ENCODE results near the gene MYD88.
"Not testable (repeated sequence)": the region's sequence is repeated elsewhere in the genome, so short reads cannot be mapped to it uniquely, and the experiment has no call there.

The MYD88 gene

DNA sequence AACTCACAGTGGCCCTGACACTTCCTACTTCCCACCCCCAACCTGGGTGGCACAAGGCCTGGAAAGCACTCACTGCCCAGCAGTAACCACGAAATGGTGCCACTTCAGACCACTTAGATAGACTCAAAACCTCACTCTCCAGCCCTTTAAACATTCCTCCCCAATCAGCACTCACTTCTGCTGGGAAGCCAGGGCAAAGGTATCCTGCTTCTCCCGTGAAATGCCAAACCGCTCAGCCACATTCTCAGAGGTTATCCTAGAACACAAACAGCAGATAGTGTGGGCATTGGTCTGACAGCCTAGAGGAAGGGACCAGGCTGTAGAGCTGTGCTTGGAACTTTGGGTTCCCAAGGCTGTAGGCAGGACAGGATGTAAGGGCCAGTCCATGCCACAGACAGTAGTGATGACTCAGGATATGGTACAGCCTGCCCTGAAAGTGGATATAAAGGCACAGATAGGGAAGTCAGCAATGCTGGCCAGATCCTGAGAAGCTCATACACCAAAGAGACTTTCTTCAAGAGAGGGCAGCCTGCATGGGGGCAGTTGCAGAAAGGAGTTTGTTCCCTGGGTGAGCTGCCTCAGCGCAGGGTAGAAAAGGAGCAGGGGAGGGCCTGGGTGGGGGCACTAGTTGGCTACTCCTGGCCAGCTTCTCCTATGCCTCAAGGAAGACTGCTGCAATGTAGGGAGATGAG is 10.7 kb upstream of the MYD88 start:
- DNase-seq, result no peak

DNA sequence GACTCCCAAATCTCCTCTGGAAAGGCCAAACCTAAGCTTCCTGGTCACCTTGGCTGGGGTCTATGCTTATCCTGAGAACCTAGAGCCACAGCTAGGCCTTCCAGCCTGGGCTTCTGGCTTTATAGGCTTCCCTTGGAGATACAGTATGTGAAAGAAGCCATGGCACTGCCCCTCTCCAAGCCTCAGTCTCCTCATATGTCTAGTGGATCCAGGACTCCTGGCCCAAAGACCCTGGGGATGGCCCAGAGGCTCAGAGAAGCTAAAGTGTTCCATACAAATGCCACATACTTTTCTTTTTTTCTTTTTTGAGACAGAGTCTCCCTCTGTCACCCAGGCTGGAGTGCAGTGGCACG is 10.2 kb upstream of the MYD88 start:
- DNase-seq, result no peak

DNA sequence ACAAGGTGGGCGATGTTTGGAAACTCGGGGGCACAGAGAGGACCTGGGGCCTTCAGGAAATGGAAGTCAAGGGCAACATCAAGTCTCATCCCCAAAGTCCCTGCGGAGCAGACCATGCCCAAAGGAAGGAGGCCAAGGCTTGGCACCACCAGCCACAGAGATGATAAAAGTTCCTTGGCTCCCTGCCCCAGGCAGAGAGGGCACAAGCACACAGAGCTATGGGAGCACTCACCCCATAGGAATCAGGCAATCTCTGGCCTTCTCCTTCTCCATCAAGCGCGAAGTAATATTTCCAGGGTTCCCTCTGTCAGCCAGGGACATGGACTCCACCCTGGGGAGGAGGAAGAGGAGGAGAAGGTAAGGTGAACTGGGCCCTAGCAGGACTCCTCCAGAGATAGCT is 9.4 kb upstream of the MYD88 start:
- no peak for DNase-seq

DNA sequence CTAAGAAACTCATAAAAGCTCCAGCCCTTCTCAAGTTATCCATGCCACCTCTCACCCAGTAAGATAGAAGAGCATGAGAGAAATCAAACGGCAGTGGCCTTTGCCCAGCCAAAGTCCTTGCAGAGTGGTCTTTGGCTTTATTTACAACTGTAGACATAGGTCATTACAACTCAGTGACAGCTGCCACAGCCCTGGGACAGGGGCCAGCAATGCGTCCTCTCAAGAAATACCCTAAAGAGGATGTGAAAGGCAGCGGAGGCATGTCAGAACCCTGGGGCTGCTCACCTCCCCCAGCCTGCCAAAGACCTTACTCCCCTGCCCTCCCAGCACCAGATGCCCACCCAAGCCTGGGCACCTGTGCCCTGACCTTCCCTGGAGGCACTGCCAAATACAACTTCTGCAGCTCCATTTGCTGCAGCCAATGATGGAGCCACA is 7.8 kb upstream of the MYD88 start:
- DNase-seq, result no peak

- no peak for DNase-seq
Measured at GRCh38 chr3:38131621-38132369, 6.7 kb upstream of the MYD88 start.

GRCh38 chr3:38133209-38133556 is 5.3 kb upstream of the MYD88 start:
- no peak for DNase-seq

- no peak for DNase-seq
Measured at GRCh38 chr3:38133557-38134405, 4.7 kb upstream of the MYD88 start.

DNA sequence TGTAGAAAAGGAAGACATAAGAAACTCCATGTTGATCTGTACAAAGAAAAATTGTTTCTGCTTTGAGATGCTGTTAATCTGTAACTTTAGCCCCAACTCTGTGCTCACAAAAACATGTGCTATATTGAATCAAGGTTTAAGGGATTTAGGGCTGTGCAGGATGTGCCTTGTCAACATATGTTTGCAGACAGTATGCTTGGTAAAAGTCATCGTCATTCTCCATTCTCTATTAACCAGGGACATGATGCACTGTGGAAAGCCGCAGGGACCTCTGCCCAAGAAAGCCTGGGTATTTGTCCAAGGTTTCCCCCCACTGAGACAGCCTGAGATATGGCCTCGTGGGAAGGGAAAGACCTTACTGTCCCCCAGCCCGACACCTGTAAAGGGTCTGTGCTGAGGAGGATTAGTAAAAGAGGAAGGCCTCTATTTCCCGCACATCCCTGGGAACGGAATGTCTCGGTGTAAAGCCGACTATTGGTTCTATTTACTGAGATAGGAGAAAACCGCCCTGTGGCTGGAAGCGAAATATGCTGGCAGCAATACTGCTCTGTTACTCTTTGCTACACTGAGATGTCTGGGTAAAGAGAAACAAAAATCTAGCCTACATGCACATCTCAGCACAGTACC is 3.8 kb upstream of the MYD88 start:
- not testable (repeated sequence) for DNase-seq

GRCh38 chr3:38135621-38136277 is 2.7 kb upstream of the MYD88 start:
- not testable (repeated sequence) for DNase-seq

GRCh38 chr3:38136393-38136776 is 2.1 kb upstream of the MYD88 start:
- DNase-seq, result no peak

GRCh38 chr3:38136777-38137614 is 1.5 kb upstream of the MYD88 start, which contains the start of gene ACAA1:
TSS of gene ACAA1 (minus strand) at chr3:38137127. CDS start at chr3:38137035, 92 bp downstream.
- DNase-seq, result peak; percentile 85

GRCh38 chr3:38137615-38138348 is 679 bp upstream of the MYD88 start:
- DNase-seq, result no peak

- no peak for DNase-seq
Measured at GRCh38 chr3:38139191-38139590, 730 bp downstream of the MYD88 start.

GRCh38 chr3:38139652-38140051 is 1.2 kb downstream of the MYD88 start:
- DNase-seq, result no peak

DNA sequence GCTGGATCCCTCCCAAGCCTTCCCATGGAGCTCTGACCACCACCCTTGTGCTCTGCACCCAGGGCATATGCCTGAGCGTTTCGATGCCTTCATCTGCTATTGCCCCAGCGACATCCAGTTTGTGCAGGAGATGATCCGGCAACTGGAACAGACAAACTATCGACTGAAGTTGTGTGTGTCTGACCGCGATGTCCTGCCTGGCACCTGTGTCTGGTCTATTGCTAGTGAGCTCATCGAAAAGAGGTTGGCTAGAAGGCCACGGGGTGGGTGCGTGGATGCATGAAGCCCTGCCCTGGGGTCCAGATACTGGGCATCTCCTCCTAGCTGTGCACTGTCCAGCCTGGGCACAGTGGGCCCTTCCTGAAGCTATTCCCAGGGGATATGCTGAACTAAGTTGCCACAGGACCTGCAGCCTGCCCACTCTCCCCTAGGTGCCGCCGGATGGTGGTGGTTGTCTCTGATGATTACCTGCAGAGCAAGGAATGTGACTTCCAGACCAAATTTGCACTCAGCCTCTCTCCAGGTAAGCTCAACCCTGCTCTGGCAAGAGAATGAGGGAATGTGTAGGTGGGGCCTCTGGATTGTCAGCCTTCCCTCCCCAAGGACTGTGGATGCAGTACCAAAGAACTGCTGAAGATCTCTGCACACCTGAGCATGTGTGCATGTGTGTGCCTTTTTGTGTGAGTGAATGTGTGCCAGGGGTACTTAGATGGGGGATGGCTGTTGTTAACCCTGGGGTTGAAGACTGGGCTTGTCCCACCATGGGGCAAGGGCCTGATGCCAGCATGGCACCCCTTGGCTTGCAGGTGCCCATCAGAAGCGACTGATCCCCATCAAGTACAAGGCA is 2.1 kb downstream of the MYD88 start:
- no peak for DNase-seq

- no peak for DNase-seq
Measured at GRCh38 chr3:38141173-38141951, 2.9 kb downstream of the MYD88 start.

DNA sequence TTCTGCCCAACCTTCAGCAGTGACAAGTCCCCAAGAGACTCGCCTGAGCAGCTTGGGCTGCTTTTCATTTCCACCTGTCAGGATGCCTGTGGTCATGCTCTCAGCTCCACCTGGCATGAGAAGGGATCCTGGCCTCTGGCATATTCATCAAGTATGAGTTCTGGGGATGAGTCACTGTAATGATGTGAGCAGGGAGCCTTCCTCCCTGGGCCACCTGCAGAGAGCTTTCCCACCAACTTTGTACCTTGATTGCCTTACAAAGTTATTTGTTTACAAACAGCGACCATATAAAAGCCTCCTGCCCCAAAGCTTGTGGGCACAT is 3.5 kb downstream of the MYD88 start:
- DNase-seq, result no peak

- no peak for DNase-seq
Measured at GRCh38 chr3:38142959-38143358, 4.5 kb downstream of the MYD88 start.

GRCh38 chr3:38143511-38143910 is 5.0 kb downstream of the MYD88 start:
- no peak for DNase-seq

Measured in NCI-H187 treated with DMSO at 0.1 percent for 48 hours (cell line).